Endothelial cell of umbilical vein (primary cell): ENCODE results near the gene TUNAR. TPM values are rescaled to one million over a fixed set of nuclear protein-coding genes. Genes with fewer than 3 reads are reported as not detected.

Source experiments
- BruUV-seq: library from RNA; stranded (reverse); fragments of 400-500 nt; replicated peaks from 2 replicates; lab custom pipeline; 2021; lab: Mats Ljungman, UMichigan
- CTCF ChIA-PET: fragments of 300-600, 350-600 bp; sonication (Branson Sonifier 250); formaldehyde crosslinking; loops from one replicate; lab custom pipeline; 2021; ENCODE audit warnings: antibody characterized with exemption, inconsistent platforms; lab: Charles Lee
- POLR2A ChIA-PET: fragments of 300-600, 350-600 bp; sonication (Branson Sonifier 250); formaldehyde crosslinking; loops from one replicate; lab custom pipeline; 2021; ENCODE audit warnings: antibody characterized with exemption, inconsistent platforms; lab: Charles Lee
- DNase-seq: peaks from one replicate; pipeline ENCODE4 v3.0.0-alpha.2; 2011; ENCODE audit warnings: low read depth, low spot score
- FAIRE-seq: peaks from 2 replicates; lab custom pipeline; 2011; peaks lifted over from hg19 to GRCh38; lab: Jason Lieb, UNC
- H2AFZ ChIP-seq: 2 replicates; pipeline ENCODE4 v1.6.0; 2012; ENCODE audit warnings: low read depth, low read length, control low read depth, inconsistent platforms
- H3K27ac ChIP-seq: 2 replicates; pipeline ENCODE4 v1.5.1; 2011; ENCODE audit warnings: low read depth, mild to moderate bottlenecking, control low read depth, low read length, moderate library complexity; ENCODE audit not compliant: insufficient read depth
- H3K27me3 ChIP-seq, 2 experiments: 2 replicates each; pipeline versions ENCODE4 v1.6.0 to v1.6.1; 2011; ENCODE audit warnings: low read length in 2 of 2, mixed read lengths in 1 of 2; ENCODE audit not compliant: control insufficient read depth in 2 of 2, insufficient read depth in 2 of 2
- H3K36me3 ChIP-seq, 2 experiments: 2 replicates in 1 of 2; 3 replicates in 1 of 2; pipeline ENCODE4 v1.5.1; 2011; ENCODE audit warnings: low read length in 2 of 2, mild to moderate bottlenecking in 1 of 2, moderate library complexity in 1 of 2; ENCODE audit not compliant: control insufficient read depth in 2 of 2, insufficient read depth in 2 of 2; ENCODE audit errors: extremely low read depth in 1 of 2
- H3K4me1 ChIP-seq: 3 replicates; pipeline ENCODE4 v1.5.1; 2011; ENCODE audit warnings: mild to moderate bottlenecking, low read length; ENCODE audit not compliant: control insufficient read depth, insufficient read depth; ENCODE audit errors: extremely low read depth
- H3K4me2 ChIP-seq: 2 replicates; pipeline ENCODE4 v1.6.1; 2011; ENCODE audit warnings: low read length, control low read depth, mixed read lengths; ENCODE audit not compliant: insufficient read depth
- H3K4me3 ChIP-seq, 3 experiments: fragments of 200-600 bp in 1 of 3; sonication (generic), shearing (Covaris generic) in 1 of 3; replicated peaks in 1 of 3; 2 replicates each; pipeline ENCODE4 v1.5.1; 2011 to 2016; ENCODE audit warnings: control low read depth in 3 of 3, low read length in 3 of 3, mild to moderate bottlenecking in 2 of 3, inconsistent platforms in 1 of 3, low read depth in 1 of 3, moderate library complexity in 1 of 3; ENCODE audit not compliant: insufficient read depth in 1 of 3
- H3K79me2 ChIP-seq: 2 replicates; pipeline ENCODE4 v1.6.0; 2012; ENCODE audit warnings: low read length, inconsistent platforms; ENCODE audit not compliant: control insufficient read depth, insufficient read depth
- H3K9ac ChIP-seq: replicated peaks from 2 replicates; pipeline ENCODE3; 2011; ENCODE audit warnings: low read length, control low read depth; ENCODE audit not compliant: insufficient read depth; ENCODE audit errors: extremely low read depth
- H3K9me1 ChIP-seq: replicated peaks from 3 replicates; pipeline ENCODE4 v1.6.0; 2011; ENCODE audit warnings: mild to moderate bottlenecking, low read length; ENCODE audit not compliant: control insufficient read depth, insufficient read depth; ENCODE audit errors: extremely low read depth
- H3K9me3 ChIP-seq: replicated peaks from 2 replicates; pipeline ENCODE4 v1.5.1; 2012; ENCODE audit warnings: low read length, inconsistent platforms; ENCODE audit not compliant: control insufficient read depth, insufficient read depth
- H4K20me1 ChIP-seq: replicated peaks from 2 replicates; pipeline ENCODE3; 2011; ENCODE audit warnings: mild to moderate bottlenecking, low read length; ENCODE audit not compliant: control insufficient read depth, insufficient read depth; ENCODE audit errors: extremely low read depth
- CTCF ChIP-seq, 2 donors: IDR thresholded peaks; 1 replicate in 1 of 2; 2 replicates in 1 of 2; pipeline ENCODE4 v1.5.1; 2011; ENCODE audit warnings: low read length in 2 of 2, mild to moderate bottlenecking in 2 of 2, moderate library complexity in 2 of 2, control low read depth in 1 of 2, inconsistent platforms in 1 of 2, low read depth in 1 of 2; ENCODE audit not compliant: insufficient read depth in 1 of 2; ENCODE audit errors: extremely low read depth in 1 of 2
- EZH2 ChIP-seq: IDR thresholded peaks from 2 replicates; pipeline ENCODE4 v1.6.1; 2012; ENCODE audit warnings: borderline replicate concordance, low read depth, mild to moderate bottlenecking, moderate library complexity, low read length, inconsistent platforms; ENCODE audit not compliant: severe bottlenecking
- FOS ChIP-seq: IDR thresholded peaks from 2 replicates; pipeline ENCODE4 v1.6.1; 2011; ENCODE audit warnings: mild to moderate bottlenecking, low read length, moderate library complexity, borderline replicate concordance; ENCODE audit not compliant: insufficient read depth
- GATA2 ChIP-seq: IDR thresholded peaks from 2 replicates; pipeline ENCODE4 v1.7.0; 2011; ENCODE audit warnings: low read depth, mild to moderate bottlenecking, moderate library complexity, mixed read lengths, low read length; ENCODE audit not compliant: insufficient read length, insufficient read depth
- MAX ChIP-seq: IDR thresholded peaks from 2 replicates; pipeline ENCODE4 v1.6.1; 2011; ENCODE audit not compliant: insufficient read depth, insufficient read length
- MYC ChIP-seq: IDR thresholded peaks from one replicate; pipeline ENCODE4 v1.6.1; 2011; ENCODE audit warnings: mild to moderate bottlenecking, low read depth, low read length
- POLR2A ChIP-seq: IDR thresholded peaks from 2 replicates; pipeline ENCODE4 v1.6.1; 2012; ENCODE audit warnings: low read depth, mild to moderate bottlenecking, control low read depth, low read length
- POLR2AphosphoS5 ChIP-seq: IDR thresholded peaks from 2 replicates; pipeline ENCODE4 v1.6.1; 2012; ENCODE audit warnings: low read depth, mild to moderate bottlenecking, control low read depth, low read length, moderate library complexity; ENCODE audit not compliant: insufficient read depth
- dilution Hi-C: fragments of 300-500 bp; cut with MboI; formaldehyde crosslinking; loops from one replicate; pipeline ENCODE4 v1.15.0; 2019; ENCODE audit warnings: low sequenced_read_pairs; ENCODE audit not compliant: extremely low pct_ligation_motif_present
- intact Hi-C: fragments of 100-400 bp; cut with micrococcal nuclease; formaldehyde crosslinking; loops from one replicate; pipeline ENCODE4 v1.10.0; 2022
- polyA plus RNA-seq, 4 experiments: library from polyadenylated mRNA; depleted of rRNA in 3 of 4; stranded (reverse) in 3 of 4; unstranded in 1 of 4; fragments of >200 nt; gene quantifications; 2 replicates each; pipeline versions ENCODE4 v1.2.1 to v1.2.3, GENCODE V29; 2011 to 2012; ENCODE audit warnings: missing spikeins in 1 of 4
- total RNA-seq: library from RNA; stranded (reverse); gene quantifications from 2 replicates; pipeline ENCODE4 v1.2.3, GENCODE V29; 2021

TUNAR gene
- total and polyA plus RNA-seq, 2 donors (not counting 3 experiments of a cell fraction or from before 2014, with no cell fraction given), result not detected

- dilution Hi-C loops, result no loop called here
Observed at GRCh38 chr14:95948558-95948981, 71.9 kb downstream of the TUNAR start.

More at GRCh38 chr14:95948558-95948981, 71.9 kb downstream of the TUNAR start:
- intact Hi-C loops, result no loop called here
- Histone ChIP-seq H3K9me3 (no peaks in the 10 kb centered on the region), H3K27ac (no peak overlapping the region), H3K4me3 (no peak overlapping the region), H3K9ac (no peak overlapping the region), H3K36me3 (no peaks in the 10 kb centered on the region), H4K20me1 (no peaks in the 10 kb centered on the region), H3K9me1 (no peaks in the 10 kb centered on the region), H2AFZ (no peak overlapping the region), H3K4me1 (no peaks in the 10 kb centered on the region), H3K27me3 (no peaks in the 10 kb centered on the region), H3K79me2 (no peaks in the 10 kb centered on the region), H3K4me2 (no peak overlapping the region)
- FAIRE-seq, result no peak
- no peak for TF ChIP-seq CTCF (IDR thresholded peaks at IDR 0.05; ENCODE audit: extremely low read depth in 1 of 2, insufficient read depth in 1 of 2, low read depth in 1 of 2, low read length in 2 of 2)
- no peak for TF ChIP-seq POLR2A
- no peak for TF ChIP-seq FOS
- no peak for TF ChIP-seq POLR2AphosphoS5
- no peak for TF ChIP-seq MAX
- no peak for TF ChIP-seq MYC
- TF ChIP-seq EZH2, result no peak
- no peak for TF ChIP-seq GATA2
- ChIA-PET POLR2A (no interaction called here), CTCF (no interaction called here)
- BruUV-seq, result no TSS peak
- no peak for DNase-seq
